Astrocyte (in vitro differentiated cells and primary cell): ENCODE measurements around the gene DEFB115. TPM values are rescaled to one million over a fixed set of nuclear protein-coding genes. Genes with fewer than 3 reads are reported as not detected.
"Not testable (repeated sequence)": the region's sequence is repeated elsewhere in the genome, so short reads cannot be mapped to it uniquely, and the experiment has no call there.

Experiments used
- DNase-seq: peaks from one replicate; pipeline ENCODE4 v3.0.0-alpha.2; 2010; ENCODE audit warnings: low read depth
- FAIRE-seq: peaks from 2 replicates; lab custom pipeline; 2011; peaks lifted over from hg19 to GRCh38; lab: Jason Lieb, UNC
- H2AFZ ChIP-seq: 2 replicates; pipeline ENCODE4 v1.6.0; 2012; ENCODE audit warnings: low read depth, low read length, inconsistent platforms
- H3K27ac ChIP-seq: 2 replicates; pipeline ENCODE4 v1.5.1; 2011; ENCODE audit warnings: low read depth, low read length, inconsistent platforms
- H3K27me3 ChIP-seq: 2 replicates; pipeline ENCODE4 v1.6.0; 2011; ENCODE audit warnings: low read length, inconsistent platforms; ENCODE audit not compliant: insufficient read depth
- H3K36me3 ChIP-seq: 2 replicates; pipeline ENCODE4 v1.5.1; 2011; ENCODE audit warnings: low read length, inconsistent platforms; ENCODE audit not compliant: insufficient read depth
- H3K4me1 ChIP-seq: 2 replicates; pipeline ENCODE4 v1.5.1; 2011; ENCODE audit warnings: low read length, inconsistent platforms; ENCODE audit not compliant: insufficient read depth
- H3K4me2 ChIP-seq: 2 replicates; pipeline ENCODE4 v1.6.0; 2012; ENCODE audit warnings: low read length, inconsistent platforms
- H3K4me3 ChIP-seq: 2 replicates; pipeline ENCODE4 v1.5.1; 2011; ENCODE audit warnings: low read depth, mild to moderate bottlenecking, low read length, inconsistent platforms; ENCODE audit not compliant: insufficient read depth
- H3K79me2 ChIP-seq: 2 replicates; pipeline ENCODE4 v1.6.0; 2012; ENCODE audit warnings: mild to moderate bottlenecking, low read length, inconsistent platforms; ENCODE audit not compliant: insufficient read depth
- H3K9ac ChIP-seq: 2 replicates; pipeline ENCODE4 v1.6.0; 2012; ENCODE audit warnings: mild to moderate bottlenecking, low read length, inconsistent platforms
- H3K9me3 ChIP-seq: 2 replicates; pipeline ENCODE4 v1.5.1; 2012; ENCODE audit warnings: low read depth, mild to moderate bottlenecking, low read length, inconsistent platforms; ENCODE audit not compliant: insufficient read depth
- H4K20me1 ChIP-seq: 2 replicates; pipeline ENCODE4 v1.6.0; 2012; ENCODE audit warnings: low read length, inconsistent platforms; ENCODE audit not compliant: insufficient read depth
- H3K27ac Mint-ChIP-seq: one replicate; pipeline ENCODE4 v1.8.0; 2021; ENCODE audit warnings: mild to moderate bottlenecking, mixed read lengths; ENCODE audit not compliant: unreplicated experiment
- H3K27me3 Mint-ChIP-seq: one replicate; pipeline ENCODE4 v1.8.0; 2021; ENCODE audit warnings: low read depth, mixed read lengths; ENCODE audit not compliant: unreplicated experiment
- H3K36me3 Mint-ChIP-seq: one replicate; pipeline ENCODE4 v1.8.0; 2021; ENCODE audit warnings: low read depth, mixed read lengths; ENCODE audit not compliant: unreplicated experiment
- H3K4me1 Mint-ChIP-seq: one replicate; pipeline ENCODE4 v1.8.0; 2021; ENCODE audit warnings: low read depth, mixed read lengths; ENCODE audit not compliant: unreplicated experiment
- H3K4me3 Mint-ChIP-seq: one replicate; pipeline ENCODE4 v1.8.0; 2021; ENCODE audit warnings: mild to moderate bottlenecking, moderate library complexity, mixed read lengths; ENCODE audit not compliant: unreplicated experiment
- H3K9me3 Mint-ChIP-seq: one replicate; pipeline ENCODE4 v1.8.0; 2021; ENCODE audit warnings: mild to moderate bottlenecking, mixed read lengths; ENCODE audit not compliant: unreplicated experiment
- CTCF ChIP-seq: IDR thresholded peaks from 2 replicates; pipeline ENCODE4 v1.5.1; 2011; ENCODE audit warnings: low read depth, mild to moderate bottlenecking, inconsistent platforms, low read length, moderate library complexity; ENCODE audit not compliant: insufficient read depth
- EZH2 ChIP-seq: IDR thresholded peaks from 2 replicates; pipeline ENCODE4 v1.6.1; 2012; ENCODE audit warnings: mild to moderate bottlenecking, low read length, inconsistent platforms; ENCODE audit not compliant: insufficient read depth
- total RNA-seq: library from RNA; stranded (reverse); gene quantifications from 2 replicates; pipeline ENCODE4 v1.2.1, GENCODE V29; 2021

DEFB115 gene
- total RNA-seq, 1 donor from 2014 or later, result not detected

GRCh38 chr20:31274441-31274840, 17.0 kb downstream of the DEFB115 start:
- FAIRE-seq, result no peak
- no peaks in the 10 kb centered on the region for H3K27me3 Mint-ChIP-seq
- H3K9me3 ChIP-seq, result peaks cover 23% of the 10 kb centered on the region

GRCh38 chr20:31278178-31278577, 20.7 kb downstream of the DEFB115 start:
- Histone ChIP-seq H2AFZ (no peak overlapping the region), H3K4me3 (no peak overlapping the region), H4K20me1 (no peaks in the 10 kb centered on the region), H3K79me2 (no peaks in the 10 kb centered on the region), H3K27me3 (no peaks in the 10 kb centered on the region), H3K9ac (no peak overlapping the region), H3K27ac (no peak overlapping the region), H3K4me2 (no peak overlapping the region), H3K4me1 (no peaks in the 10 kb centered on the region), H3K9me3 (peaks cover 14% of the 10 kb centered on the region), H3K36me3 (no peaks in the 10 kb centered on the region)
- Mint-ChIP-seq H3K4me3 (no peak overlapping the region), H3K27me3 (no peaks in the 10 kb centered on the region), H3K36me3 (no peaks in the 10 kb centered on the region), H3K27ac (no peak overlapping the region), H3K9me3 (peaks cover 9% of the 10 kb centered on the region), H3K4me1 (no peaks in the 10 kb centered on the region)
- no peak for TF ChIP-seq EZH2
- TF ChIP-seq CTCF, result no peak
- FAIRE-seq, result no peak
- no peak for DNase-seq

More at GRCh38 chr20:31274441-31274840, 17.0 kb downstream of the DEFB115 start:
- H3K27ac Mint-ChIP-seq, result no peak overlapping the region
- H3K4me1 ChIP-seq, result no peaks in the 10 kb centered on the region
- TF ChIP-seq CTCF (no peak), EZH2 (no peak)
- H3K36me3 Mint-ChIP-seq, result no peaks in the 10 kb centered on the region
- H3K9me3 Mint-ChIP-seq, result peaks cover 13% of the 10 kb centered on the region
- no peak overlapping the region for H3K4me2 ChIP-seq
- no peaks in the 10 kb centered on the region for H4K20me1 ChIP-seq
- no peak overlapping the region for H3K4me3 Mint-ChIP-seq
- no peaks in the 10 kb centered on the region for H3K79me2 ChIP-seq
- H2AFZ ChIP-seq, result no peak overlapping the region
- H3K4me1 Mint-ChIP-seq, result no peaks in the 10 kb centered on the region
- no peaks in the 10 kb centered on the region for H3K36me3 ChIP-seq
- H3K27ac ChIP-seq, result no peak overlapping the region
- no peaks in the 10 kb centered on the region for H3K27me3 ChIP-seq
- H3K9ac ChIP-seq, result no peak overlapping the region
- no peak overlapping the region for H3K4me3 ChIP-seq
- DNase-seq, result no peak

DNA sequence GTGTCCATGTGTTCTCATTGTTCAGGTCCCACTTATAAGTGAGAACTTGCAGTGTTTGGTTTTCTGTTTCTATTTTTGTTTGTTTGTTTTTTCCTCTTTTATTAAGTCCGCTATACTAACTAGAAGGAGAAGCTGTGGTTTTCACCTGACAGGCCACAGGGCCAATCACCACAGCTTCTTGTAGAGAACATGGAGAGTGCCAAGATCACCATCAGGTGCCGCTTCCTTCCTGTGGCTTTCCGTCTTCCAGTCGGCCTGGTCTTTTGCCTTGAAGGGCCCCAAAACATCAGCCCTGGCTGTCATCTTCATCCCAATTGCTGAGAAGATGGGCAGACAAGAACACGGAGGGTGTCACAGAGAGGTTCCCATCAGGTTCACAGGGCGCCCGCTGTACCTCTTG, 27.5 kb downstream of the DEFB115 start:
- H2AFZ ChIP-seq, FAIRE-seq, H4K20me1 ChIP-seq: not testable (repeated sequence)

More for the DNA sequence above, 27.5 kb downstream of the DEFB115 start:
- not testable (repeated sequence) for H3K4me3 ChIP-seq, H3K9ac ChIP-seq, H3K27ac ChIP-seq, H3K4me2 ChIP-seq, H3K4me1 ChIP-seq, H3K36me3 Mint-ChIP-seq, H3K9me3 ChIP-seq, H3K4me3 Mint-ChIP-seq, H3K27ac Mint-ChIP-seq, H3K36me3 ChIP-seq, H3K27me3 ChIP-seq, H3K27me3 Mint-ChIP-seq, DNase-seq, H3K79me2 ChIP-seq, H3K4me1 Mint-ChIP-seq
- peaks cover 25% of the 10 kb centered on the region for H3K9me3 Mint-ChIP-seq
